OCI-LY7 (cell line): ENCODE measurements around the gene UCN.

ENCODE experiments used
- EZH2phosphoT487 ChIP-seq: fragments of 200-600 bp; sonication (generic); IDR thresholded peaks from 2 replicates; pipeline ENCODE4 v1.6.1; 2018; ENCODE audit warnings: low read depth, borderline replicate concordance, mild to moderate bottlenecking, mixed run types, antibody characterized with exemption, low read length, moderate library complexity, mixed read lengths
- TF ChIP-seq, protein P1 (sequence below): fragments of 200-600 bp; sonication (generic); conservative IDR thresholded peaks from 2 replicates; pipeline ENCODE4 v1.5.1; 2014; ENCODE audit warnings: mild to moderate bottlenecking, antibody characterized with exemption, low read length, moderate library complexity, mixed read lengths

DNA sequence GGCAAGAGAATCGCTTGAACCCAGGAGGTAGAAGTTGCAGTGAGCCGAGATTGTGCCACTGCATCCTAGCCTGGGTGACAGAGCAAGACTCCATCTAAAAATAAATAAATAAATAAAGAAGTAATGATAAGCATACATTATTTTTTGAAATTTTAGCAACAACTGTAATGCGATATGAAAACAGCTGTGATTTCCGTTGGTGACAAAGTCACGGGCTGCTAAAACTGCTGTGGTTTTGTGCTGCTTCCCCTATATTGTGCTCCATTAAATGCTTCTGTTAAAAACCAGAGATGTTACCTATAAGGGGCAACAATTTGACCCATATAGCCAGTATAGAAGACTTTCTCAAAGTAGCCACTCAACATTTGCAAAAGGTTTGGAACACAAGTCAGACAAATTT is 17.7 kb downstream of the UCN start:
- TF ChIP-seq, protein P1, sequence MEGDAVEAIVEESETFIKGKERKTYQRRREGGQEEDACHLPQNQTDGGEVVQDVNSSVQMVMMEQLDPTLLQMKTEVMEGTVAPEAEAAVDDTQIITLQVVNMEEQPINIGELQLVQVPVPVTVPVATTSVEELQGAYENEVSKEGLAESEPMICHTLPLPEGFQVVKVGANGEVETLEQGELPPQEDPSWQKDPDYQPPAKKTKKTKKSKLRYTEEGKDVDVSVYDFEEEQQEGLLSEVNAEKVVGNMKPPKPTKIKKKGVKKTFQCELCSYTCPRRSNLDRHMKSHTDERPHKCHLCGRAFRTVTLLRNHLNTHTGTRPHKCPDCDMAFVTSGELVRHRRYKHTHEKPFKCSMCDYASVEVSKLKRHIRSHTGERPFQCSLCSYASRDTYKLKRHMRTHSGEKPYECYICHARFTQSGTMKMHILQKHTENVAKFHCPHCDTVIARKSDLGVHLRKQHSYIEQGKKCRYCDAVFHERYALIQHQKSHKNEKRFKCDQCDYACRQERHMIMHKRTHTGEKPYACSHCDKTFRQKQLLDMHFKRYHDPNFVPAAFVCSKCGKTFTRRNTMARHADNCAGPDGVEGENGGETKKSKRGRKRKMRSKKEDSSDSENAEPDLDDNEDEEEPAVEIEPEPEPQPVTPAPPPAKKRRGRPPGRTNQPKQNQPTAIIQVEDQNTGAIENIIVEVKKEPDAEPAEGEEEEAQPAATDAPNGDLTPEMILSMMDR = no peak
- TF ChIP-seq EZH2phosphoT487 = no peak
